IMR-90 (cell line): ENCODE data around the gene MTA3. TPM values are rescaled to one million over a fixed set of nuclear protein-coding genes. Genes with fewer than 3 reads are reported as not detected.
A peak's percentile ranks its signal among the peaks of the same experiment; 100 is the strongest.

ENCODE experiments used
- ATAC-seq: fragments of 200-7000 bp; cut with Tn5 transposase; 2 replicates; pipeline ENCODE4 v1.9.1; 2020; ENCODE audit warnings: low read depth, mild to moderate bottlenecking, moderate library complexity
- BruUV-seq: library from RNA; stranded (reverse); fragments of 400-500 nt; replicated peaks from 2 replicates; lab custom pipeline; 2021; lab: Mats Ljungman, UMichigan
- CTCF ChIA-PET: fragments of 300-600 bp; formaldehyde crosslinking; extraction: SDS; loops from one replicate; lab custom pipeline; 2021; ENCODE audit warnings: antibody characterized with exemption; lab: Yijun Ruan, JAX
- POLR2A ChIA-PET: fragments of 300-600 bp; sonication (Branson Sonifier 250); formaldehyde crosslinking; loops from one replicate; lab custom pipeline; 2022; ENCODE audit warnings: antibody characterized with exemption; ENCODE audit not compliant: unreplicated experiment; lab: Charles Lee
- DNase-seq: peaks from one replicate; pipeline ENCODE4 v3.0.0; 2013
- H2AFZ ChIP-seq: replicated peaks from 2 replicates; pipeline ENCODE3; 2013; ENCODE audit warnings: low read length, mild to moderate bottlenecking; ENCODE audit not compliant: poor library complexity
- H2AK5ac ChIP-seq: 2 replicates; pipeline ENCODE4 v1.6.1; 2013; ENCODE audit warnings: low read depth, low read length, inconsistent platforms
- H2AK9ac ChIP-seq: replicated peaks from 2 replicates; pipeline ENCODE3; 2013; ENCODE audit warnings: mild to moderate bottlenecking, low read depth, low read length, moderate library complexity; ENCODE audit not compliant: poor library complexity
- H2BK120ac ChIP-seq: 2 replicates; pipeline ENCODE4 v1.6.1; 2013; ENCODE audit warnings: low read depth, low read length, inconsistent platforms
- H2BK15ac ChIP-seq: 3 replicates; pipeline ENCODE4 v1.6.1; 2013; ENCODE audit warnings: low read depth, low read length, inconsistent platforms
- H2BK20ac ChIP-seq: 2 replicates; pipeline ENCODE4 v1.6.1; 2013; ENCODE audit warnings: low read depth, mild to moderate bottlenecking, inconsistent platforms, low read length, moderate library complexity
- H2BK5ac ChIP-seq: 2 replicates; pipeline ENCODE4 v1.6.1; 2013; ENCODE audit warnings: mild to moderate bottlenecking, low read depth, low read length, inconsistent platforms; ENCODE audit not compliant: poor library complexity, severe bottlenecking
- H3K14ac ChIP-seq: replicated peaks from 2 replicates; pipeline ENCODE4 v1.6.1; 2013; ENCODE audit warnings: low read depth, low read length, inconsistent platforms
- H3K18ac ChIP-seq: 2 replicates; pipeline ENCODE4 v1.6.1; 2013; ENCODE audit warnings: low read depth, low read length, control low read depth
- H3K23ac ChIP-seq: 2 replicates; pipeline ENCODE4 v1.6.1; 2013; ENCODE audit warnings: low read depth, low read length, inconsistent platforms
- H3K27ac ChIP-seq: 2 replicates; pipeline ENCODE4 v1.5.1; 2013; ENCODE audit warnings: mild to moderate bottlenecking, control low read depth, low read length; ENCODE audit not compliant: insufficient read depth
- H3K27me3 ChIP-seq: 2 replicates; pipeline ENCODE4 v1.6.1; 2013; ENCODE audit warnings: low read length; ENCODE audit not compliant: control insufficient read depth, insufficient read depth
- H3K36me3 ChIP-seq: 2 replicates; pipeline ENCODE4 v1.6.1; 2013; ENCODE audit warnings: low read length, mixed read lengths; ENCODE audit not compliant: control insufficient read depth, insufficient read depth
- H3K4ac ChIP-seq: 2 replicates; pipeline ENCODE4 v1.6.1; 2013; ENCODE audit warnings: low read depth, low read length, inconsistent platforms
- H3K4me1 ChIP-seq: 2 replicates; pipeline ENCODE4 v1.6.1; 2013; ENCODE audit warnings: low read length, mixed read lengths; ENCODE audit not compliant: control insufficient read depth, insufficient read depth
- H3K4me2 ChIP-seq: 2 replicates; pipeline ENCODE4 v1.6.1; 2013; ENCODE audit warnings: low read depth, mild to moderate bottlenecking, control low read depth, low read length, moderate library complexity
- H3K4me3 ChIP-seq: 2 replicates; pipeline ENCODE4 v1.5.1; 2013; ENCODE audit warnings: low read depth, mild to moderate bottlenecking, control low read depth, low read length, moderate library complexity; ENCODE audit not compliant: insufficient read depth
- H3K56ac ChIP-seq: 2 replicates; pipeline ENCODE4 v1.6.1; 2013; ENCODE audit warnings: low read length, inconsistent platforms; ENCODE audit not compliant: insufficient read depth; ENCODE audit errors: extremely low read depth
- H3K79me1 ChIP-seq, 2 experiments: 2 replicates each; pipeline ENCODE4 v1.6.1; 2013; ENCODE audit warnings: low read length in 2 of 2, inconsistent platforms in 1 of 2, low read depth in 1 of 2
- H3K9ac ChIP-seq: 2 replicates; pipeline ENCODE4 v1.6.1; 2013; ENCODE audit warnings: low read depth, low read length, control low read depth
- H3K9me1 ChIP-seq: 2 replicates; pipeline ENCODE4 v1.6.1; 2013; ENCODE audit warnings: low read length, inconsistent platforms; ENCODE audit not compliant: insufficient read depth
- H3K9me3 ChIP-seq: 2 replicates; pipeline ENCODE4 v1.6.1; 2013; ENCODE audit warnings: low read length; ENCODE audit not compliant: control insufficient read depth, insufficient read depth
- H4K20me1 ChIP-seq: 2 replicates; pipeline ENCODE4 v1.6.1; 2013; ENCODE audit warnings: low read length, inconsistent platforms; ENCODE audit not compliant: insufficient read depth
- H4K5ac ChIP-seq: 2 replicates; pipeline ENCODE4 v1.6.1; 2013; ENCODE audit warnings: mild to moderate bottlenecking, low read depth, low read length, control low read depth
- H4K8ac ChIP-seq, 2 experiments: 2 replicates each; pipeline ENCODE4 v1.6.1; 2013; ENCODE audit warnings: low read depth in 2 of 2, low read length in 2 of 2, control low read depth in 1 of 2, inconsistent platforms in 1 of 2
- H4K91ac ChIP-seq: 2 replicates; pipeline ENCODE4 v1.6.1; 2013; ENCODE audit warnings: low read depth, low read length, inconsistent platforms; ENCODE audit not compliant: insufficient read depth
- BHLHE40 ChIP-seq: fragments of 150-350 bp; IDR thresholded peaks from 2 replicates; pipeline ENCODE4 v1.6.1; 2016; ENCODE audit warnings: mild to moderate bottlenecking, low read depth, low read length
- FOS ChIP-seq: fragments of 150-350 bp; IDR thresholded peaks from 2 replicates; pipeline ENCODE4 v1.6.1; 2016; ENCODE audit warnings: low read depth, low read length
- MAFK ChIP-seq: IDR thresholded peaks from 2 replicates; pipeline ENCODE4 v1.6.1; 2012; ENCODE audit warnings: low read depth, low read length, improper control_type of control experiment
- MXI1 ChIP-seq: IDR thresholded peaks from 2 replicates; pipeline ENCODE4 v1.6.1; 2012; ENCODE audit warnings: low read depth, mild to moderate bottlenecking, low read length, moderate library complexity, borderline replicate concordance
- SMC3 ChIP-seq: fragments of 150-350 bp; IDR thresholded peaks from 2 replicates; pipeline ENCODE4 v1.6.1; 2016; ENCODE audit warnings: low read depth, mild to moderate bottlenecking, antibody characterized with exemption, low read length, moderate library complexity
- WGBS, 2 experiments: methylation state at CpG; one replicate each; pipeline versions ENCODE4 v1.1.5 to v1.1.7; 2013; ENCODE audit warnings: missing lambda C conversion rate in 2 of 2; ENCODE audit not compliant: insufficient read length in 1 of 2; ENCODE audit errors: extremely low coverage in 2 of 2; 5-methylcytosine and 5-hydroxymethylcytosine counted together
- dilution Hi-C: fragments of 300-500 bp; cut with HindIII; formaldehyde crosslinking; loops from one replicate; pipeline ENCODE4 v1.14.3; 2018; ENCODE audit warnings: low sequenced_read_pairs; ENCODE audit not compliant: unreplicated experiment
- in situ Hi-C: fragments of 300-500 bp; cut with MboI; formaldehyde crosslinking; loops from 3 replicates; pipeline ENCODE4 v1.14.3; 2019; ENCODE audit warnings: low sequenced_read_pairs, inconsistent platforms, mixed read lengths
- intact Hi-C: fragments of 100-400 bp; cut with micrococcal nuclease; formaldehyde crosslinking; loops from 2 replicates; pipeline ENCODE4 v1.10.0; 2022
- polyA plus RNA-seq, 3 experiments: library from polyadenylated mRNA; depleted of rRNA; stranded (reverse); fragments of >200 nt; gene quantifications; 2 replicates each; pipeline ENCODE4 v1.2.3, GENCODE V29; 2012; ENCODE audit warnings: low replicate concordance in 1 of 3
- total RNA-seq: library from RNA; depleted of rRNA; stranded (reverse); fragments of >200 nt; gene quantifications from 2 replicates; pipeline ENCODE4 v1.2.3, GENCODE V29; 2012
- TF ChIP-seq, protein P1 (sequence below): fragments of 150-350 bp; IDR thresholded peaks from 2 replicates; pipeline ENCODE4 v1.6.1; 2016; ENCODE audit warnings: low read depth, mild to moderate bottlenecking, low read length, moderate library complexity, borderline replicate concordance
- TF ChIP-seq, protein P2 (sequence below): conservative IDR thresholded peaks from 2 replicates; pipeline ENCODE4 v1.5.1; 2012; ENCODE audit warnings: mild to moderate bottlenecking, low read depth, low read length, improper control_type of control experiment

The MTA3 gene
- total and polyA plus RNA-seq, 2 of the 4 experiments (the other 2 are of a cell fraction): 31.9 to 34.3 TPM

DNA sequence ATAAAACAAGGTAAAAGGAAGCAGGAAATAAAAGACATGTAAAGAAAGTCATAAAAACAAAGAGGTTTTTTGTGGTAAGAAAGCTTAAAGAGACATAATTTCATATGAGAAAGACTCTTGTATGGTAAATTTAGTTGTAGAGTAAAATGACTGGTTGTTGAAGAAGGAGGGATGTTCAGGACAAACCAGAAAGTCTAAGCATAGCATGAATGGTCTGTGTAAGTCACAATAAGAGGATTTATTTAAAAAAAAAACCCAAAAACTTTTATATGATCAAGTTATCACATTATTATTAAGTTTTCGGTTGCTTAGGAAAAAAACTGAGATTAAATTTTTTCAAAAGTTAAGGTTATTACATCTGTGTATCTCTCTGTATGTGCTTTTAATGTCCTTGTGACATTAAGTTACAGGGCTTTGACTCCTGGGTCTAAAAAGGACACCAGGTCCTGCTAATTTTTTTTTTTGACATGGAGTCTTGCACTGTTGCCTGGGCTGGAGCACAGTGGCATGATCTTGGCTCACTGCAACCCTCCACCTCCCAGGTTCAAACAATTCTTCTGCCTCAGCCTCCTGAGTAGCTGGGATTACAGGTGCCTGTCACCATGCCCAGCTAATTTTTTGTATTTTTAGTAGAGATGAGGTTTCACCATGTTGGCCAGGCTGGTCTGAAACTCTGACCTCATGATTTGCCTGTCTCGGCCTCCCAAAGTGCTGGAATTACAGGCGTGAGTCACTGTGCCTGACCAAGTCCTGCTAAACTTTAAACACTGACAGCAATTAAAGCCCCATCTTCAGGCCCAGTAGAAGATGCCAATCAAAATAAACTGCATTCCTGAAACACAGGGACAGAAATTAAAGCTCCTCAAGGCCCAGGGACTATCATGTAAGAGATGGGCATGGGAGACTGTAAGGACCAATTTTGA is 209.7 kb downstream of the MTA3 start:
- CTCF ChIA-PET: no interaction called here
- Histone ChIP-seq H3K27ac (no peak overlapping the region), H3K9me1 (no peaks in the 10 kb centered on the region), H2AK5ac (no peak overlapping the region), H2AK9ac (no peak overlapping the region), H3K14ac (no peak overlapping the region), H3K4ac (no peak overlapping the region), H3K36me3 (no peaks in the 10 kb centered on the region), H3K27me3 (peaks cover 5% of the 10 kb centered on the region), H3K18ac (no peak overlapping the region), H3K4me3 (no peak overlapping the region), H4K20me1 (no peaks in the 10 kb centered on the region), H3K4me1 (0 out of 2 replicates have a peak, but pooled peaks cover 2% of the 10 kb centered on the region), H2AFZ (no peak overlapping the region), H3K9me3 (no peaks in the 10 kb centered on the region; the same call in none of the 2 replicates), H3K79me1 (no peaks in the 10 kb centered on the region), H4K8ac (no peak overlapping the region), H3K56ac (no peak overlapping the region), H2BK5ac (no peak overlapping the region), H3K4me2 (no peak overlapping the region), H4K5ac (no peak overlapping the region), H2BK20ac (no peak overlapping the region), H2BK120ac (no peak overlapping the region), H3K23ac (no peak overlapping the region), H4K91ac (no peak overlapping the region), H3K9ac (no peak overlapping the region), H2BK15ac (no peak overlapping the region)
- in situ Hi-C loops: no loop called here
- TF ChIP-seq MXI1: no peak
- no peak for TF ChIP-seq SMC3
- TF ChIP-seq, protein P1, sequence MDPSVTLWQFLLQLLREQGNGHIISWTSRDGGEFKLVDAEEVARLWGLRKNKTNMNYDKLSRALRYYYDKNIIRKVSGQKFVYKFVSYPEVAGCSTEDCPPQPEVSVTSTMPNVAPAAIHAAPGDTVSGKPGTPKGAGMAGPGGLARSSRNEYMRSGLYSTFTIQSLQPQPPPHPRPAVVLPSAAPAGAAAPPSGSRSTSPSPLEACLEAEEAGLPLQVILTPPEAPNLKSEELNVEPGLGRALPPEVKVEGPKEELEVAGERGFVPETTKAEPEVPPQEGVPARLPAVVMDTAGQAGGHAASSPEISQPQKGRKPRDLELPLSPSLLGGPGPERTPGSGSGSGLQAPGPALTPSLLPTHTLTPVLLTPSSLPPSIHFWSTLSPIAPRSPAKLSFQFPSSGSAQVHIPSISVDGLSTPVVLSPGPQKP: no peak
- TF ChIP-seq MAFK: no peak
- TF ChIP-seq, protein P2, sequence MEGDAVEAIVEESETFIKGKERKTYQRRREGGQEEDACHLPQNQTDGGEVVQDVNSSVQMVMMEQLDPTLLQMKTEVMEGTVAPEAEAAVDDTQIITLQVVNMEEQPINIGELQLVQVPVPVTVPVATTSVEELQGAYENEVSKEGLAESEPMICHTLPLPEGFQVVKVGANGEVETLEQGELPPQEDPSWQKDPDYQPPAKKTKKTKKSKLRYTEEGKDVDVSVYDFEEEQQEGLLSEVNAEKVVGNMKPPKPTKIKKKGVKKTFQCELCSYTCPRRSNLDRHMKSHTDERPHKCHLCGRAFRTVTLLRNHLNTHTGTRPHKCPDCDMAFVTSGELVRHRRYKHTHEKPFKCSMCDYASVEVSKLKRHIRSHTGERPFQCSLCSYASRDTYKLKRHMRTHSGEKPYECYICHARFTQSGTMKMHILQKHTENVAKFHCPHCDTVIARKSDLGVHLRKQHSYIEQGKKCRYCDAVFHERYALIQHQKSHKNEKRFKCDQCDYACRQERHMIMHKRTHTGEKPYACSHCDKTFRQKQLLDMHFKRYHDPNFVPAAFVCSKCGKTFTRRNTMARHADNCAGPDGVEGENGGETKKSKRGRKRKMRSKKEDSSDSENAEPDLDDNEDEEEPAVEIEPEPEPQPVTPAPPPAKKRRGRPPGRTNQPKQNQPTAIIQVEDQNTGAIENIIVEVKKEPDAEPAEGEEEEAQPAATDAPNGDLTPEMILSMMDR: no peak
- no peak for TF ChIP-seq BHLHE40
- no peak for TF ChIP-seq FOS
- intact Hi-C loops: no loop called here
- WGBS, 2 experiments: 68% methylated on average over 2 of the region's 3 CpGs; no CpG with 5 or more reads in 1 of the 2 experiments
- dilution Hi-C loops: no loop called here
- POLR2A ChIA-PET: no interaction called here
- ATAC-seq (peak; percentile 68), DNase-seq (peak; percentile 22)
- no TSS peak for BruUV-seq
